ENCODE results near the gene ATOSB.

DNA sequence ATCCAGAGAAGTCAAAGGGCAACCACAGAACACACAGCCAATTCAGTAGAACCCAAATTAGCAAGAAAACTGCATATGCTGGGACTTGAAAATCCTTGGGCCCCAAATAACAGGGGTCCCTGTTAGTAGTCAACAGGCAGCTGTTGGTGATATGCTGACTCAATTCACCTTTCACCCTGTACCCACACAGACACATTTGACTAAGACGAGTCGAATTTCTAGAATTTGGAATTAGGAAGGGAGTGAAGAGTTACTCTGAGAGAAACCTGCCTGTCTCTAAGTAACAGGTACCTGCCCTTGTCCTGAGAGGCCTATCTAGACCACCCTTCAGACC is 42.4 kb downstream of the ATOSB start:
- TF ChIP-seq, protein P1, sequence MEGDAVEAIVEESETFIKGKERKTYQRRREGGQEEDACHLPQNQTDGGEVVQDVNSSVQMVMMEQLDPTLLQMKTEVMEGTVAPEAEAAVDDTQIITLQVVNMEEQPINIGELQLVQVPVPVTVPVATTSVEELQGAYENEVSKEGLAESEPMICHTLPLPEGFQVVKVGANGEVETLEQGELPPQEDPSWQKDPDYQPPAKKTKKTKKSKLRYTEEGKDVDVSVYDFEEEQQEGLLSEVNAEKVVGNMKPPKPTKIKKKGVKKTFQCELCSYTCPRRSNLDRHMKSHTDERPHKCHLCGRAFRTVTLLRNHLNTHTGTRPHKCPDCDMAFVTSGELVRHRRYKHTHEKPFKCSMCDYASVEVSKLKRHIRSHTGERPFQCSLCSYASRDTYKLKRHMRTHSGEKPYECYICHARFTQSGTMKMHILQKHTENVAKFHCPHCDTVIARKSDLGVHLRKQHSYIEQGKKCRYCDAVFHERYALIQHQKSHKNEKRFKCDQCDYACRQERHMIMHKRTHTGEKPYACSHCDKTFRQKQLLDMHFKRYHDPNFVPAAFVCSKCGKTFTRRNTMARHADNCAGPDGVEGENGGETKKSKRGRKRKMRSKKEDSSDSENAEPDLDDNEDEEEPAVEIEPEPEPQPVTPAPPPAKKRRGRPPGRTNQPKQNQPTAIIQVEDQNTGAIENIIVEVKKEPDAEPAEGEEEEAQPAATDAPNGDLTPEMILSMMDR (IDR thresholded peaks at IDR 0.05; ENCODE audit: borderline replicate concordance, extremely low read depth, low read length, poor library complexity, severe bottlenecking) = no peak
- TF ChIP-seq EZH2 (IDR thresholded peaks at IDR 0.05; ENCODE audit: borderline replicate concordance, low read depth, low read length, severe bottlenecking) = no peak
